ENCODE data around the gene GALNT11. TPM values are rescaled to one million over a fixed set of nuclear protein-coding genes. Genes with fewer than 3 reads are reported as not detected.

Gene GALNT11
- total RNA-seq, 1 donor from 2014 or later, result 23.0 TPM

- H3K9ac ChIP-seq (ENCODE audit: low read length), result no peak overlapping the region
- Mint-ChIP-seq H3K27ac (ENCODE audit: unreplicated experiment) (no peak overlapping the region), H3K36me3 (ENCODE audit: low read depth, unreplicated experiment) (no peaks in the 10 kb centered on the region), H3K4me1 (ENCODE audit: low read depth, unreplicated experiment) (peaks cover 2% of the 10 kb centered on the region), H3K4me3 (ENCODE audit: unreplicated experiment) (no peak overlapping the region), H3K9me3 (ENCODE audit: unreplicated experiment) (peaks cover 5% of the 10 kb centered on the region), H3K27me3 (ENCODE audit: low read depth, unreplicated experiment) (peaks cover 6% of the 10 kb centered on the region)
- FAIRE-seq (no peak), DNase-seq (ENCODE audit: low read depth) (no peak)
- no peaks in the 10 kb centered on the region for H3K79me2 ChIP-seq (ENCODE audit: insufficient read depth, low read length)
- H3K4me3 ChIP-seq (ENCODE audit: insufficient read depth, low read depth, low read length), result no peak overlapping the region
- TF ChIP-seq CTCF (IDR thresholded peaks at IDR 0.05; ENCODE audit: insufficient read depth, low read depth, low read length) (no peak), EZH2 (IDR thresholded peaks at IDR 0.05; ENCODE audit: insufficient read depth, low read length) (no peak)
- no peaks in the 10 kb centered on the region for H3K27me3 ChIP-seq (ENCODE audit: insufficient read depth, low read length)
- no peak overlapping the region for H3K27ac ChIP-seq (ENCODE audit: low read depth, low read length)
- H3K4me1 ChIP-seq (ENCODE audit: insufficient read depth, low read length), result no peaks in the 10 kb centered on the region
- H4K20me1 ChIP-seq (ENCODE audit: insufficient read depth, low read length), result no peaks in the 10 kb centered on the region
- no peaks in the 10 kb centered on the region for H3K36me3 ChIP-seq (ENCODE audit: insufficient read depth, low read length)
- H3K9me3 ChIP-seq (ENCODE audit: insufficient read depth, low read depth, low read length), result no peaks in the 10 kb centered on the region
- no peak overlapping the region for H3K4me2 ChIP-seq (ENCODE audit: low read length)
- H2AFZ ChIP-seq (ENCODE audit: low read depth, low read length), result no peak overlapping the region
Observed at GRCh38 chr7:152013974-152014373, 11.5 kb upstream of the GALNT11 start.

- no peaks in the 10 kb centered on the region for H3K9me3 ChIP-seq (ENCODE audit: insufficient read depth, low read depth, low read length)
- no peaks in the 10 kb centered on the region for H3K4me1 ChIP-seq (ENCODE audit: insufficient read depth, low read length)
- TF ChIP-seq EZH2 (IDR thresholded peaks at IDR 0.05; ENCODE audit: insufficient read depth, low read length) (no peak), CTCF (IDR thresholded peaks at IDR 0.05; ENCODE audit: insufficient read depth, low read depth, low read length) (no peak)
- H4K20me1 ChIP-seq (ENCODE audit: insufficient read depth, low read length), result no peaks in the 10 kb centered on the region
- Mint-ChIP-seq H3K4me1 (ENCODE audit: low read depth, unreplicated experiment) (peaks cover 6% of the 10 kb centered on the region), H3K27me3 (ENCODE audit: low read depth, unreplicated experiment) (peaks cover 6% of the 10 kb centered on the region), H3K4me3 (ENCODE audit: unreplicated experiment) (no peak overlapping the region), H3K27ac (ENCODE audit: unreplicated experiment) (no peak overlapping the region), H3K9me3 (ENCODE audit: unreplicated experiment) (peaks cover 5% of the 10 kb centered on the region), H3K36me3 (ENCODE audit: low read depth, unreplicated experiment) (no peaks in the 10 kb centered on the region)
- H2AFZ ChIP-seq (ENCODE audit: low read depth, low read length), result no peak overlapping the region
- H3K4me3 ChIP-seq (ENCODE audit: insufficient read depth, low read depth, low read length), result no peak overlapping the region
- no peak for FAIRE-seq
- no peak for DNase-seq (ENCODE audit: low read depth)
- no peak overlapping the region for H3K4me2 ChIP-seq (ENCODE audit: low read length)
- H3K27ac ChIP-seq (ENCODE audit: low read depth, low read length), result no peak overlapping the region
- H3K36me3 ChIP-seq (ENCODE audit: insufficient read depth, low read length), result no peaks in the 10 kb centered on the region
- no peaks in the 10 kb centered on the region for H3K79me2 ChIP-seq (ENCODE audit: insufficient read depth, low read length)
- H3K9ac ChIP-seq (ENCODE audit: low read length), result no peak overlapping the region
- peaks cover 2% of the 10 kb centered on the region for H3K27me3 ChIP-seq (ENCODE audit: insufficient read depth, low read length)
Observed at GRCh38 chr7:152014722-152015121, 10.8 kb upstream of the GALNT11 start.

- DNase-seq (ENCODE audit: low read depth) (no peak), FAIRE-seq (no peak)
- no peak for TF ChIP-seq EZH2 (IDR thresholded peaks at IDR 0.05; ENCODE audit: insufficient read depth, low read length)
- no peak for TF ChIP-seq CTCF (IDR thresholded peaks at IDR 0.05; ENCODE audit: insufficient read depth, low read depth, low read length)
- H3K4me1 Mint-ChIP-seq (ENCODE audit: low read depth, unreplicated experiment), result peaks cover 7% of the 10 kb centered on the region
- H3K36me3 ChIP-seq (ENCODE audit: insufficient read depth, low read length), result no peaks in the 10 kb centered on the region
- H2AFZ ChIP-seq (ENCODE audit: low read depth, low read length), result no peak overlapping the region
- H3K4me3 Mint-ChIP-seq (ENCODE audit: unreplicated experiment), result no peak overlapping the region
- H3K27me3 ChIP-seq (ENCODE audit: insufficient read depth, low read length), result peaks cover 6% of the 10 kb centered on the region
- no peak overlapping the region for H3K27ac ChIP-seq (ENCODE audit: low read depth, low read length)
- H3K4me1 ChIP-seq (ENCODE audit: insufficient read depth, low read length), result no peaks in the 10 kb centered on the region
- no peaks in the 10 kb centered on the region for H4K20me1 ChIP-seq (ENCODE audit: insufficient read depth, low read length)
- no peaks in the 10 kb centered on the region for H3K9me3 ChIP-seq (ENCODE audit: insufficient read depth, low read depth, low read length)
- no peaks in the 10 kb centered on the region for H3K79me2 ChIP-seq (ENCODE audit: insufficient read depth, low read length)
- no peaks in the 10 kb centered on the region for H3K36me3 Mint-ChIP-seq (ENCODE audit: low read depth, unreplicated experiment)
- H3K9ac ChIP-seq (ENCODE audit: low read length), result no peak overlapping the region
- H3K4me3 ChIP-seq (ENCODE audit: insufficient read depth, low read depth, low read length), result no peak overlapping the region
- peaks cover 6% of the 10 kb centered on the region for H3K27me3 Mint-ChIP-seq (ENCODE audit: low read depth, unreplicated experiment)
- no peak overlapping the region for H3K27ac Mint-ChIP-seq (ENCODE audit: unreplicated experiment)
- no peak overlapping the region for H3K4me2 ChIP-seq (ENCODE audit: low read length)
- H3K9me3 Mint-ChIP-seq (ENCODE audit: unreplicated experiment), result peaks cover 5% of the 10 kb centered on the region
Observed at GRCh38 chr7:152015600-152015999, 9.9 kb upstream of the GALNT11 start.

All from astrocyte (in vitro differentiated cells and primary cell).